MM.1S (cell line): ENCODE measurements around the gene SH3RF3.

Experiments used
- EZH2 ChIP-seq: fragments of 300-600 bp; sonication (generic); optimal IDR thresholded peaks from 2 replicates; pipeline ENCODE3; 2017; ENCODE audit warnings: low read depth, mild to moderate bottlenecking, antibody characterized with exemption, low read length, mixed read lengths
- TF ChIP-seq, protein P1 (sequence below): fragments of 300-600 bp; sonication (generic); IDR thresholded peaks from 2 replicates; pipeline ENCODE4 v1.5.1; 2016; ENCODE audit warnings: antibody characterized with exemption, low read length, mixed read lengths

DNA sequence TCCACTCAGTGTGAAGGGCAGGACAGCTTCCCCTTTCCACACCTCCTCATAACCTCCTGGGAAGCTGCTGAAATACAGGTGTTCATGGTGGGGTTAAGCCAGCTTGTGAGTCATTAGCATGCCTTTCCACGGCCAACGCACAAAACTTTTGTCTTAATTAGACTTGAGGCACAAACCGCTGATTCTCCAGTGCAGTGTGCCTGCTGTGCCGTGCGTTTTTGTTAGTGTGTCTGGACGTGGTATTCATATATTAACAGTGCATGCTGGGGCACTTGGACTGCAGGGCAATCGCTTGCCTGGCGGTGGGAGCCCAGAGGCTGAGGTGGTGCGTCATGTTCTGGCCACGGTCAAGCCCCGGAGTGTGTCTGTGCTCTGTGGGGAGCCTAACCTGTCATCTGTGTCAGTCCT is 156.2 kb downstream of the SH3RF3 start:
- TF ChIP-seq, protein P1, sequence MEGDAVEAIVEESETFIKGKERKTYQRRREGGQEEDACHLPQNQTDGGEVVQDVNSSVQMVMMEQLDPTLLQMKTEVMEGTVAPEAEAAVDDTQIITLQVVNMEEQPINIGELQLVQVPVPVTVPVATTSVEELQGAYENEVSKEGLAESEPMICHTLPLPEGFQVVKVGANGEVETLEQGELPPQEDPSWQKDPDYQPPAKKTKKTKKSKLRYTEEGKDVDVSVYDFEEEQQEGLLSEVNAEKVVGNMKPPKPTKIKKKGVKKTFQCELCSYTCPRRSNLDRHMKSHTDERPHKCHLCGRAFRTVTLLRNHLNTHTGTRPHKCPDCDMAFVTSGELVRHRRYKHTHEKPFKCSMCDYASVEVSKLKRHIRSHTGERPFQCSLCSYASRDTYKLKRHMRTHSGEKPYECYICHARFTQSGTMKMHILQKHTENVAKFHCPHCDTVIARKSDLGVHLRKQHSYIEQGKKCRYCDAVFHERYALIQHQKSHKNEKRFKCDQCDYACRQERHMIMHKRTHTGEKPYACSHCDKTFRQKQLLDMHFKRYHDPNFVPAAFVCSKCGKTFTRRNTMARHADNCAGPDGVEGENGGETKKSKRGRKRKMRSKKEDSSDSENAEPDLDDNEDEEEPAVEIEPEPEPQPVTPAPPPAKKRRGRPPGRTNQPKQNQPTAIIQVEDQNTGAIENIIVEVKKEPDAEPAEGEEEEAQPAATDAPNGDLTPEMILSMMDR, result no peak
- no peak for TF ChIP-seq EZH2
